HFFc6 (cell line): Measurements from ENCODE around the gene ERO1B. TPM values are rescaled to one million over a fixed set of nuclear protein-coding genes. Genes with fewer than 3 reads are reported as not detected.

ENCODE experiments used
- DNase-seq: peaks from one replicate; pipeline ENCODE4 v3.0.0-alpha.2; 2018
- H3K27ac Mint-ChIP-seq: 2 replicates; pipeline ENCODE4 v1.8.0; 2020; ENCODE audit warnings: mild to moderate bottlenecking, mixed read lengths
- H3K27me3 Mint-ChIP-seq: 2 replicates; pipeline ENCODE4 v1.8.0; 2021; ENCODE audit warnings: mild to moderate bottlenecking, moderate library complexity, mixed read lengths; ENCODE audit not compliant: insufficient read depth
- H3K36me3 Mint-ChIP-seq: 2 replicates; pipeline ENCODE4 v1.8.0; 2021; ENCODE audit warnings: low read depth, mixed read lengths
- H3K4me1 Mint-ChIP-seq: 2 replicates; pipeline ENCODE4 v1.8.0; 2020; ENCODE audit warnings: low read depth, mixed read lengths
- H3K4me3 Mint-ChIP-seq: 2 replicates; pipeline ENCODE4 v1.8.0; 2020; ENCODE audit warnings: mild to moderate bottlenecking, moderate library complexity, mixed read lengths
- H3K9me3 Mint-ChIP-seq: 2 replicates; pipeline ENCODE4 v1.8.0; 2020; ENCODE audit warnings: mild to moderate bottlenecking, mixed read lengths
- CTCF ChIP-seq: fragments of 200-600 bp; sonication (generic); IDR thresholded peaks from 2 replicates; pipeline ENCODE4 v1.5.0; 2021; ENCODE audit warnings: antibody characterized with exemption, mild to moderate bottlenecking
- total RNA-seq, 6 experiments: library from RNA; stranded (reverse); fragmentation: NEBNext Ultra II Directional; extraction: Animal tissue kit (Norgen Biotek cat#: 25700); gene quantifications; 2 replicates in 1 of 6; 3 replicates in 5 of 6; pipeline ENCODE4 v1.2.3, GENCODE V29; 2021

ERO1B gene
- total RNA-seq, 6 experiments from 2014 or later = 1.5 to 2.3 (median 2.0) TPM

GRCh38 chr1:236301080-236301957 is 19.6 kb upstream of the ERO1B start:
- TF ChIP-seq CTCF = no peak
- Mint-ChIP-seq H3K27ac (no peak overlapping the region), H3K4me1 (no peaks in the 10 kb centered on the region), H3K4me3 (no peak overlapping the region), H3K27me3 (peaks cover 9% of the 10 kb centered on the region), H3K36me3 (no peaks in the 10 kb centered on the region), H3K9me3 (no peaks in the 10 kb centered on the region)
- DNase-seq = no peak

- TF ChIP-seq CTCF = no peak
- no peaks in the 10 kb centered on the region for H3K9me3 Mint-ChIP-seq
- H3K27ac Mint-ChIP-seq = no peak overlapping the region
- H3K4me1 Mint-ChIP-seq = no peaks in the 10 kb centered on the region
- no peak for DNase-seq
- peaks cover 13% of the 10 kb centered on the region for H3K27me3 Mint-ChIP-seq
- no peaks in the 10 kb centered on the region for H3K36me3 Mint-ChIP-seq
- no peak overlapping the region for H3K4me3 Mint-ChIP-seq
Measured at GRCh38 chr1:236297161-236297560, 15.4 kb upstream of the ERO1B start.

- Mint-ChIP-seq H3K9me3 (no peaks in the 10 kb centered on the region), H3K27me3 (peaks cover 11% of the 10 kb centered on the region), H3K4me1 (no peaks in the 10 kb centered on the region; the same call in 1 of the 2 replicates), H3K36me3 (no peaks in the 10 kb centered on the region; the same call in 1 of the 2 replicates), H3K4me3 (no peak overlapping the region), H3K27ac (no peak overlapping the region)
- no peak for TF ChIP-seq CTCF
- no peak for DNase-seq
Measured at GRCh38 chr1:236292425-236292824, 10.7 kb upstream of the ERO1B start.

- Mint-ChIP-seq H3K27ac (no peak overlapping the region), H3K27me3 (peaks cover 21% of the 10 kb centered on the region), H3K4me1 (no peaks in the 10 kb centered on the region; the same call in 1 of the 2 replicates), H3K36me3 (no peaks in the 10 kb centered on the region; the same call in 1 of the 2 replicates), H3K4me3 (no peak overlapping the region), H3K9me3 (no peaks in the 10 kb centered on the region)
- no peak for TF ChIP-seq CTCF
- DNase-seq = no peak
Measured at GRCh38 chr1:236289492-236290131, 7.9 kb upstream of the ERO1B start.

- no peaks in the 10 kb centered on the region; the same call in 1 of the 2 replicates for H3K4me1 Mint-ChIP-seq
- no peaks in the 10 kb centered on the region; the same call in 1 of the 2 replicates for H3K36me3 Mint-ChIP-seq
- no peaks in the 10 kb centered on the region for H3K9me3 Mint-ChIP-seq
- peaks cover 17% of the 10 kb centered on the region for H3K27me3 Mint-ChIP-seq
- no peak overlapping the region for H3K27ac Mint-ChIP-seq
- no peak overlapping the region for H3K4me3 Mint-ChIP-seq
- TF ChIP-seq CTCF = no peak
- no peak for DNase-seq
Measured at GRCh38 chr1:236288620-236288976, 6.8 kb upstream of the ERO1B start.
